Cerebellar nuclear complex (tissue), 1 donor: ENCODE results near the gene NOA1.

Experiments
- DNase-seq, 2 experiments: peaks; one replicate each; lab custom pipeline; 2025; lab: John Stamatoyannopoulos, UW

Gene NOA1

GRCh38 chr4:56977321-56978012 is at the start of gene NOA1:
Gene NOA1 (minus strand): TSS chr4:56977606. CDS start chr4:56977585, 21 bp downstream.
- DNase-seq, result peak; percentile 74 to 89

GRCh38 chr4:57023104-57023503 is 45.7 kb upstream of the NOA1 start:
- no peak for DNase-seq

DNA sequence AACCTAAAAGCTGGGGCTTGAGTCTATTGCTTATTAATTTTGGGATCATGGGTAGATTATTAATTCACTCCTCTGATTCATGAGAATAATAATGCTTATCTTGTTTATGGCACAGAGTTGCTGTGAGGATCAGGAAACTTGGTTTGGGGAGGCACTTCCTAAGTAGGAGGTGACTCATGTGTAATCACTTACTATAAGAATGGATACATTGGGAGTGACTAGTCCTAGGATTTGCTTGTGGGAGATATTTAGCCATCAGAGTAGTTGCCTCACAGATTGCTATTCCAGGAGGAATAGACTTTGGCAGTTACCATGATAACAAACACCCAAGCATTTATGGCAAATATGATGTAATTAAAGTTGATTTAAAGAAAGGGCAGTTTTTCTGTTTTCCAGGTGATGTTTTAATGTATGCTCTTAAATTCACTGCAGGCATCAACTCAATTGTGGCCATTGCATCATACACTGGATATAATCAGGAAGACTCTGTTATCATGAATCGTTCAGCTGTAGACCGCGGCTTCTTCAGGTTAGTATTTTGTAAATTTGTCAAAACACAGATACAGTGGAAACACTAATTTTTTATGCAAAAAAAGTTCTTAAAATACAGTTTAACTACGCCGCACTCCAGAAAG is 43.2 kb upstream of the NOA1 start:
- no peak for DNase-seq

DNA sequence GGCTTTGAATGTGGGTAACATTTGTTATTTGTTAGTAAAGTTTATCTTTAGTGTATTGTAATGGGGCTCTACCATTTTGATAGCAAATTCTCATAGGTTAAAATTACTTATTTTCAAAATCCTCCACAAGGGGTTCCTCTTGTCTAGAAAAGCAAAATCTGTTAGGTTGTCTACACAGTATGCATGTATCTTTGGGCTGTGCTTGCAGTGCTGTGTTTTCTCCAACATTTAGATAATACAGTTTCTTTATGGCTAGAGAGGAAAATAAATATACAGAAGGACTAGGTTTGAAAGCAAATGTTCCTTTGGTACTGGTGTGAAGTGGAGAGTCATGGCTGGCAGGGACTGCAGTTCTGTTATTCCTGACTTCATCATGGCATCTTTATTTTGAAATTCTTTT is 41.6 kb upstream of the NOA1 start:
- DNase-seq, result no peak

DNA sequence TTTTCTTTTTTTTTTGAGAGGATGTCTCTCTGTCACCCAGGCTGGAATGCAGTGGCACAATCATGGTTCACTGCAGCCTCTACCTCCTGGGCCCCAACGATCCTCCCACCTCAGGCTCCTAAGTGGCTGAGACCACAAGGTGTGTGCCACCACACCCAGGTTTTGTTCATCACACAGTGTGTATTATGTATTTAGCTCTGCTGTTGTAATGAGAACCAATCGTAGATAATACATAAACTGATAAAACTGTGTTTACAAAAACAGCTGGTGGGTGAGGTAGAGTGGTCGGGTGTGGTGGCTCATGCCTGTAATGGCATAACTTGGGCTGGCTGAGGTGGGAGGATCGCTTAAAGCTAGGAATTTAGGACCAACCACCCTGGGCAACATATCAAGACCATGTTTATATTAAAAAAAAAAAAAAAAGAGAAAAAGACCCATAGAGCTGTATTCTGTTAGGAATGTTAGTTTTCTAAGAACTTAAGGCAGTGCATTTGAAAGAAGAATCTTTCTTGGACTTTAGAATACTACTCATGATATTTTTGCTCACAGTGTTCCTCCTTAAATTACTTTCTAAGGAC is 36.2 kb upstream of the NOA1 start:
- no peak for DNase-seq

DNA sequence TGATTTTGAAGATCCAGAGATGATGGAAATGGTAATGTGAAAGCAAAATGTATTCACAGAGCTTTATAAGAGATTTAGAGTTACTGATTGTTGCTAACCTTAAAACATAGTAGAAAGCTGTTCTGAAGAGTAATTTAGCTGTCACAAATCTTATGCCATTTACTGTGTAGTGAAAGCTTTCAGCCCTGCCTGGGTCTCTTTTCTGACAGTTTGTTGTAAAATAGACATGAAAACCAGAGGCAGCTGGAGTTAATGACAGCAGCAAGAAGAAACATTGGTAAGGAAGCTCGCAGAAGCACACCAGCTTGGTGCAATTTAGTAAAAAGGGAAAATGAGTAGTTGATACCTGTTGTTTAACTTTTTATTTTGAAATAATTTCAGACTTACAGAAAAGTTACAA is 22.3 kb upstream of the NOA1 start:
- no peak for DNase-seq

GRCh38 chr4:56995525-56995924 is 18.1 kb upstream of the NOA1 start:
- DNase-seq, result peak; percentile 56 to 74

- DNase-seq, result no peak
Observed at GRCh38 chr4:56990109-56990905, 12.9 kb upstream of the NOA1 start.

GRCh38 chr4:56986952-56987351 is 9.5 kb upstream of the NOA1 start:
- no peak for DNase-seq

- no peak for DNase-seq
Observed at GRCh38 chr4:56986192-56986591, 8.8 kb upstream of the NOA1 start.

DNA sequence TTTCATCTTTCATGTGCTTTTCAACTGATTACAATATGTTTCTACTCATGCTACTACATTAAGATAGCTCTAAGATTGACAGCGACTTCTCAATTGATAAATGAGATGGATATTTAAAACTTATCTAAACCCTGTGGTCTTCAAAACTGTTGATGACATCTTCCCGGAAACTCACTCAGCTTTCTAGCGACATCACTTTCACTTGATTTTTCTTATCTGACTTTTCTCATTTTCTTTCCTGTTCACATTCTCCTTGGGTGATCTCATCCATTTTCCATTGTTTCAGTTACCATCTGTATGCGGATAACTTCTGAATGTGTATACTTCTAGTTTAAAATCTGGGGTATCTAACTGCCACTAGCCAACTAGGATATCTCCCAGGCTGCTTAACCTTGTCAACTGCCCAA is 4.4 kb upstream of the NOA1 start:
- DNase-seq, result no peak

GRCh38 chr4:56979421-56980072 is 2.1 kb upstream of the NOA1 start:
- no peak for DNase-seq

DNA sequence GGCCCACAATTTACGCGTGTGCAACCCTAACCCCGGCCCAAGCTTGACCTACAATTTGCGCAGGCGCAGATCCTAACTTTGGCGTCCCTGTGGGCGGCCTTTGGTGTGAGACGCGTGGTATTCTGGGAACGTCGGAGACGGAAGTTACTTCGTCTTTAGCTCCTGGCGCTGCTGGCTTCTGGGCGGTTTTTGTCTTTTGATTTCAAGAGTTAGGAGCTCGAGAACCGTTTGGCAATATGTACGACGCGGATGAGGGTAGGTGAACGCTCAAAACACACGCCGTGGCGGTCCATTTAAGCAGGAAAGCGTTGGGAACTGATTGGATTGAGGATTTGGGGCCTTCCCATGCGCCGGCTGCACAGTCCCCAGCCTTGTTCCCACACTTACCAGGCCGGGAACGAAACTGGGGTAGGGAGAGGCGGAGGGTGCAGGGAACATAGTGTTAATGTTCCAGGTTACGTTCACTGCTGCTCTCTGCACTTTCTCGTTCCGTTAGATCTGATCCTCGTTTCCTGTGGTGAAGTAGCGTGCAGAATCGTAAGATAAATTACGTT is 1.4 kb upstream of the NOA1 start, which contains the start of gene POLR2B:
Gene POLR2B, plus strand, starts transcription at position 147 of the 554 bp plus-strand sequence. Its CDS starts 90 bp downstream, at position 237.
- DNase-seq, result peak; percentile 16 to 57

- DNase-seq, result no peak
Observed at GRCh38 chr4:56976837-56977320, 527 bp downstream of the NOA1 start.

GRCh38 chr4:56976283-56976836 is 1.0 kb downstream of the NOA1 start:
- no peak for DNase-seq

- DNase-seq, result no peak
Observed at GRCh38 chr4:56973336-56973735, 4.1 kb downstream of the NOA1 start.

GRCh38 chr4:56972809-56973208 is 4.6 kb downstream of the NOA1 start:
- no peak for DNase-seq

DNA sequence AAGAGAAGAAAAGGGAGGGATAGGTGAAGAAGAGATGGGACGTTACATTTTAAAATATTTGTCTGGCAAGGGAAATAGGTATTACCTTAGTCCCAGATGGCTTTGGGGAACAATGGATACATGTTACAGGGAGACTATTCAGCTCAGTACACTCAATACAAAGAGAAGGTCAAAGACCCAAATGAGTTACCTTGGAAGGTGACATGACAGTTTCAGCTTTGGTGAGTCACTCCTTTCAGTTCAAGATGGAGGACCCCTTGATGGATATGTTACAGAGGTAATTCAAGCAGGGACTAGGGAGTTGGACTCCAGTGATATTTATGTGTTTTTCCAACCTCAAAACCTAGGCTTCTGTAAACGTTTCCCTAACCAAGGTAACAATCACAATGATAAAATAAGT is 5.0 kb downstream of the NOA1 start:
- no peak for DNase-seq

DNA sequence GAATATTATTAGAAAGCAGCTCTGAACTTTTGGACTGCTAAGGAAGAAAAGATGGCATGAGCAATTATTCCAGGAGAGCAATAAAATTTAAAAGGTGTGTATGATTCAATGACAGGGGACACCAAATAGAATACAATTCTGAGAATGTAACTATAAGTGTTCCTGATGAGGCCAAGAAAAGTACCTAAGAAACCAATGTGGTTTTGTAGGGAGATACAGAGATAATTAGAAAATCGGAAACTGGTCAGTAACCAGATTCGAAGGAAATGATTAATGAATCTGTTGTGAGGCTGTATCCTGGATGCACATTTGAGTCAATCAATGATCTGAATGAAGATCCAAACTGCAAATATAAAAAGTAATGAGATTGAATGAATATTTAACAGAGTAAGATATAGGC is 6.0 kb downstream of the NOA1 start:
- no peak for DNase-seq

- DNase-seq, result no peak
Observed at GRCh38 chr4:56961107-56961500, 16.3 kb downstream of the NOA1 start.

DNA sequence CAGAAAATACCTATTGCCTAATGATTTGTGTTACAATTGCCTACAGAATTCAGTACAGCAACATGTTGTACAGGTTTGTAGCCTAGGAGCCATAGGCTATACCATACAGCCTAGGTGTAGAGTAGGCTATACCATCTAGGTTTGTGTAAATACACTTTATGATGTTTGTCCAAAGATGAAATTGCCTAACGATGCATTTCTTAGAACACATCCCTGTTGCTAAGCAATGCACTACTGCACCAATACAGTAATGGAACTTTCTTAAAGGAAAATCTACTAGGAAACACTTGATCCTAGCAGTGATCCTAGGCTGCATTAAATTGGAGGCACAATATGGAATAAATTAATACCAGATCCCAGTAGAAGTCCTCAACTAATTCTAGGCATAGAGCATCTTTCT is 18.3 kb downstream of the NOA1 start:
- DNase-seq, result no peak
